ENCODE measurements around the gene PLEKHH3.

- TF ChIP-seq POLR2AphosphoS5 (IDR thresholded peaks at IDR 0.05; ENCODE audit: low read depth) (no peak), CTCF (IDR thresholded peaks at IDR 0.05; ENCODE audit: insufficient read depth, low read length) (no peak), REST (IDR thresholded peaks at IDR 0.05; ENCODE audit: insufficient replicate concordance, low read depth) (no peak)
These were observed 58.2 kb downstream of the PLEKHH3 start for GRCh38 chr17:42618442-42619150.

All from HL-60 (cell line).